Mesenchymal stem cell (in vitro differentiated cells and primary cell): ENCODE measurements around the gene RFTN2.
"Not testable (repeated sequence)": the region's sequence is repeated elsewhere in the genome, so short reads cannot be mapped to it uniquely, and the experiment has no call there.

Experiments used
- DNase-seq: peaks from one replicate; pipeline ENCODE4 v3.0.0-alpha.2; 2013
- H2AFZ ChIP-seq: one replicate; pipeline ENCODE4 v1.6.1; 2013; ENCODE audit warnings: low read depth, mild to moderate bottlenecking, control low read depth, inconsistent platforms, low read length, moderate library complexity
- H2AK5ac ChIP-seq: 2 replicates; pipeline ENCODE4 v1.6.1; 2013; ENCODE audit warnings: low read length, moderate library complexity, mild to moderate bottlenecking, inconsistent platforms; ENCODE audit not compliant: severe bottlenecking
- H2BK120ac ChIP-seq: one replicate; pipeline ENCODE4 v1.6.1; 2013; ENCODE audit warnings: low read depth, mild to moderate bottlenecking, inconsistent platforms, low read length, moderate library complexity
- H2BK12ac ChIP-seq, 2 experiments: one replicate each; pipeline ENCODE4 v1.6.1; 2013; ENCODE audit warnings: inconsistent platforms in 2 of 2, low read length in 2 of 2, mild to moderate bottlenecking in 2 of 2, moderate library complexity in 2 of 2, control low read depth in 1 of 2
- H2BK15ac ChIP-seq: one replicate; pipeline ENCODE4 v1.6.1; 2013; ENCODE audit warnings: mild to moderate bottlenecking, low read depth, inconsistent platforms; ENCODE audit not compliant: poor library complexity, severe bottlenecking
- H2BK5ac ChIP-seq: 2 replicates; pipeline ENCODE4 v1.6.1; 2013; ENCODE audit warnings: low read depth, mild to moderate bottlenecking, low read length, control low read depth, inconsistent platforms; ENCODE audit not compliant: poor library complexity, severe bottlenecking
- H3K14ac ChIP-seq, 2 experiments: one replicate each; pipeline ENCODE4 v1.6.1; 2013; ENCODE audit warnings: inconsistent platforms in 2 of 2, low read length in 2 of 2, control low read depth in 1 of 2, mild to moderate bottlenecking in 1 of 2, moderate library complexity in 1 of 2
- H3K18ac ChIP-seq, 2 experiments: one replicate each; pipeline ENCODE4 v1.6.1; 2013; ENCODE audit warnings: inconsistent platforms in 2 of 2, low read length in 2 of 2, control low read depth in 1 of 2, low read depth in 1 of 2, mild to moderate bottlenecking in 1 of 2
- H3K23ac ChIP-seq, 2 experiments: one replicate each; pipeline ENCODE4 v1.6.1; 2013; ENCODE audit warnings: inconsistent platforms in 2 of 2, low read length in 2 of 2, mild to moderate bottlenecking in 2 of 2, moderate library complexity in 2 of 2, control low read depth in 1 of 2
- H3K27ac ChIP-seq: 2 replicates; pipeline ENCODE4 v1.5.1; 2013; ENCODE audit warnings: mild to moderate bottlenecking, moderate library complexity, low read length, control low read depth, inconsistent platforms; ENCODE audit not compliant: poor library complexity, severe bottlenecking
- H3K27me3 ChIP-seq, 2 experiments: 2 replicates each; pipeline versions ENCODE4 v1.6.1 to v1.7.0; 2013; ENCODE audit warnings: low read length in 2 of 2, mild to moderate bottlenecking in 2 of 2, moderate library complexity in 2 of 2, control low read depth in 1 of 2, inconsistent platforms in 1 of 2; ENCODE audit not compliant: control insufficient read depth in 1 of 2, insufficient read depth in 1 of 2
- H3K36me3 ChIP-seq, 2 experiments: 2 replicates each; pipeline versions ENCODE4 v1.6.1 to v1.7.0; 2013; ENCODE audit warnings: low read length in 2 of 2, control low read depth in 1 of 2, inconsistent platforms in 1 of 2, low read depth in 1 of 2, mild to moderate bottlenecking in 1 of 2; ENCODE audit not compliant: insufficient read depth in 2 of 2, control insufficient read depth in 1 of 2
- H3K4ac ChIP-seq, 2 experiments: one replicate each; pipeline ENCODE4 v1.6.1; 2013; ENCODE audit warnings: inconsistent platforms in 2 of 2, low read length in 2 of 2, mild to moderate bottlenecking in 2 of 2, moderate library complexity in 2 of 2, control low read depth in 1 of 2, low read depth in 1 of 2
- H3K4me1 ChIP-seq: 2 replicates; pipeline ENCODE4 v1.6.1; 2013; ENCODE audit warnings: low read depth, low read length, control low read depth; ENCODE audit not compliant: control insufficient read depth, insufficient read depth
- H3K4me2 ChIP-seq: 2 replicates; pipeline ENCODE4 v1.6.1; 2013; ENCODE audit warnings: low read length, mild to moderate bottlenecking, inconsistent platforms; ENCODE audit not compliant: poor library complexity, severe bottlenecking
- H3K4me3 ChIP-seq, 2 experiments: 2 replicates each; pipeline versions ENCODE4 v1.5.1 to v1.7.0; 2013; ENCODE audit warnings: low read length in 2 of 2, mild to moderate bottlenecking in 2 of 2, control low read depth in 1 of 2, low read depth in 1 of 2; ENCODE audit not compliant: insufficient read depth in 1 of 2
- H3K79me1 ChIP-seq: replicated peaks from 2 replicates; pipeline ENCODE4 v1.6.1; 2013; ENCODE audit warnings: mild to moderate bottlenecking, control low read depth, low read length, inconsistent platforms; ENCODE audit not compliant: poor library complexity, severe bottlenecking
- H3K9ac ChIP-seq: 2 replicates; pipeline ENCODE4 v1.7.0; 2013; ENCODE audit warnings: mild to moderate bottlenecking, low read length, moderate library complexity
- H3K9me3 ChIP-seq: 2 replicates; pipeline ENCODE4 v1.7.0; 2013; ENCODE audit warnings: mild to moderate bottlenecking, low read length; ENCODE audit not compliant: control insufficient read depth
- H4K8ac ChIP-seq: one replicate; pipeline ENCODE4 v1.6.1; 2013; ENCODE audit warnings: inconsistent platforms, mild to moderate bottlenecking, low read length, moderate library complexity
- H4K91ac ChIP-seq: one replicate; pipeline ENCODE4 v1.6.1; 2013; ENCODE audit warnings: mild to moderate bottlenecking, low read length, inconsistent platforms
- WGBS: methylation state at CpG from one replicate; pipeline ENCODE4 v1.1.7; 2013; ENCODE audit warnings: mixed read lengths; 5-methylcytosine and 5-hydroxymethylcytosine counted together

Gene RFTN2

DNA sequence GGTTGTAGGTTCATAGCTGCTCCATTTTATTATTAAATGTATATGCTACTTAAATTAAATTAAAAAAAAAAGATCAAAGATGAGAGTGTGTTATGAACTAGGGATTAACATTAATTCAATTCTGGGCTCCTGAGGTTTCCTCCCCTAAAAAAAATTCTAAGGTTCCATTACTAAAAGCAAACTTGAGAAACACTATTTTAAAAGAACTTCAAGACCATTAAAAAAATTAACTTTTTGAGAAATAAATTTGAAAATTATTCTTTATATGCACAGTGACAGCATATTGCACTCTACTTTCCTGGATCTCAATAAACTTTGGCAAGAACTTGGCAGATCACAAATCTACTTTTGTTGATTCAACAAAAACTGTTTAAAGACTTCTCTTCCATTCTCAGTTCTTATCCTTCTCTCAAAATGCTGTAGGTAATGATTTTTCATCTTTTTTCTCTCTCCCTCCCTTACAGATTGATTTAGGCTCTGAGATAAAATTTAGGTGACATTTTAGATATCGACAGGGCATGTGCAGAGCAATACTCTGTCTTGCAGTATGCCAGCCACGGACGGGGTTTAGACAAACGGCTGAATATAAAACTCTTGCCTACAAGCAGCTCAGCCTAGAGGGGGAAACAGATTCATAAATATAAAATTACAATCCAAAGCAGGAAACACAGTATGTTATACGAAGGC, 29.2 kb upstream of the RFTN2 start:
- WGBS, result 0% methylated on average over 1 of the region's 5 CpGs
- no peak overlapping the region for H2BK12ac ChIP-seq

DNA sequence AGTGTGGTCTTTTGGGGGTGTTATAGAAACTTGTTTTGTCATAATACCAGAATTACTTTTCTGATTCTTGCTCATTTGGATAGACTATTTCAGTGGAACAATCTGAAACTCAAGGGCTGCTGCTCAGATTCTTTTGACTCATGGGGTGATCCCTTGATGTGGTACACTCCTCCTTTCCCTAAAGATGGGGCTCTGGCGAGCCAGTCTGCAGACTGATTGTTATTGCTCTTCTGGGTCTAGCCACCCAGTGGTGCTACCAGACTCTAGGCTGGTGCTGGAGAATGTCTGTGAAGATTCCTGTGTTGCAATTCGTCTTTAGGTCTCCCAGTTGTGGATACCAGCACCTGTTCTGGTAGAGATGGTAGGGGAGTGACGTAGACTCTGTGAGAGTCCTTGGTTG, 25.6 kb upstream of the RFTN2 start:
- 79% methylated on average over 3 of the region's 3 CpGs for WGBS
- no peak for DNase-seq
- H3K9me3 ChIP-seq, result no peaks in the 10 kb centered on the region
- no peaks in the 10 kb centered on the region for H3K36me3 ChIP-seq
- no peak overlapping the region for H3K18ac ChIP-seq
- no peak overlapping the region for H2AK5ac ChIP-seq
- no peak overlapping the region for H4K8ac ChIP-seq
- H3K79me1 ChIP-seq, result peaks cover 4% of the 10 kb centered on the region
- H2BK15ac ChIP-seq, result no peak overlapping the region
- H3K4me3 ChIP-seq, result no peak overlapping the region
- no peak overlapping the region for H3K4me2 ChIP-seq
- no peak overlapping the region for H4K91ac ChIP-seq
- H2BK5ac ChIP-seq, result no peak overlapping the region
- H2BK120ac ChIP-seq, result no peak overlapping the region
- no peak overlapping the region for H3K27ac ChIP-seq
- no peak overlapping the region for H3K4ac ChIP-seq
- H3K23ac ChIP-seq, result no peak overlapping the region
- H3K9ac ChIP-seq, result no peak overlapping the region
- no peak overlapping the region for H2BK12ac ChIP-seq
- peaks cover 0 to 5% of the 10 kb centered on the region in 2 experiments for H3K27me3 ChIP-seq
- H3K4me1 ChIP-seq, result peaks cover under 1% of the 10 kb centered on the region
- H2AFZ ChIP-seq, result no peak overlapping the region
- H3K14ac ChIP-seq, result no peak overlapping the region

More for the DNA sequence above, 29.2 kb upstream of the RFTN2 start:
- H3K23ac ChIP-seq, result no peak overlapping the region
- H3K4ac ChIP-seq, result no peak overlapping the region
- peak overlapping the region in 1 of 2 experiments; percentile 80 for H3K4me3 ChIP-seq
- no peaks in the 10 kb centered on the region for H3K36me3 ChIP-seq
- H3K18ac ChIP-seq, result no peak overlapping the region
- H3K4me1 ChIP-seq, result peaks cover 12% of the 10 kb centered on the region
- H2BK15ac ChIP-seq, result no peak overlapping the region
- H3K9ac ChIP-seq, result peak overlapping the region; percentile 91
- H2AK5ac ChIP-seq, result no peak overlapping the region
- H2BK120ac ChIP-seq, result no peak overlapping the region
- H3K14ac ChIP-seq, result no peak overlapping the region
- DNase-seq, result no peak
- H3K27ac ChIP-seq, result peak overlapping the region; percentile 72
- no peak overlapping the region for H2BK5ac ChIP-seq
- H3K9me3 ChIP-seq, result no peaks in the 10 kb centered on the region
- H3K79me1 ChIP-seq, result peaks cover 6% of the 10 kb centered on the region
- H3K27me3 ChIP-seq, result peaks cover 0 to 5% of the 10 kb centered on the region in 2 experiments
- H4K8ac ChIP-seq, result no peak overlapping the region
- peak overlapping the region; percentile 61 for H3K4me2 ChIP-seq
- no peak overlapping the region for H4K91ac ChIP-seq
- no peak overlapping the region for H2AFZ ChIP-seq

DNA sequence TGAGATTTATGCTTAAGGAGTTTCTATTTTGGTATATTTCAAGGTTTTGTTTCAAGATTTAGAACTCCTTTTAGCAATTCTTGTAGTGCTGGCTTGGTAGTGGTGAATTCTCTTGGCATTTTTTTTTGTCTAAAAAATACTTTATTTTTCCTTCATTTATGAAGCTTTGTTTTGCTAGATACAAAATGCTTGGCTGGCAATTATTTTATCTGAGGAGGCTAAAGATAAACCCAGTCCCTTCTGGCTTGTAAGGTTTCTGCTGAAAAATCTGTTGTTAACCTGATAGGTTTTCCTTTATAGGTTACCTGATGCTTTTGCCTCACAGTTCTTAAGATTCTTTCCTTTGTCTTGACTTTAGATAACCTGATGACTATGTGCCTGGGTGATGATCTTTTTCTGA, 24.3 kb upstream of the RFTN2 start:
- H3K9me3 ChIP-seq, H2BK12ac ChIP-seq, H2AK5ac ChIP-seq, H3K4ac ChIP-seq, H3K36me3 ChIP-seq, DNase-seq, H4K8ac ChIP-seq, H3K4me2 ChIP-seq, H3K14ac ChIP-seq, H3K9ac ChIP-seq, H3K23ac ChIP-seq, H3K4me3 ChIP-seq, H2BK15ac ChIP-seq, H3K18ac ChIP-seq, H2BK120ac ChIP-seq, H3K27ac ChIP-seq, H3K79me1 ChIP-seq, H4K91ac ChIP-seq, H2AFZ ChIP-seq, H3K27me3 ChIP-seq, H3K4me1 ChIP-seq, H2BK5ac ChIP-seq: not testable (repeated sequence)

DNA sequence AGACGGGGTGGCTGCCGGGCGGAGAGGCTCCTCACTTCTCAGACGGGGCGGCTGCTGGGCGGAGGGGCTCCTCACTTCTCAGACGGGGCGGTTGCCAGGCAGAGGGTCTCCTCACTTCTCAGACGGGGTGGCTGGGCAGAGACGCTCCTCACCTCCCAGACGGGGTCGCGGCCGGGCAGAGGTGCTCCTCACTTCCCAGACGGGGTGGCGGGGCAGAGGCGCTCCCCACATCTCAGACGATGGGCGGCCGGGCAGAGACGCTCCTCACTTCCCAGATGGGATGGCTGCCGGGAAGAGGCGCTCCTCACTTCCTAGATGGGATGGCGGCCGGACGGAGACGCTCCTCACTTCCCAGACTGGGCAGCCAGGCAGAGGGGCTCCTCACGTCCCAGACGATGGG, 21.2 kb upstream of the RFTN2 start:
- H2BK15ac ChIP-seq, H2AFZ ChIP-seq, DNase-seq, H2BK120ac ChIP-seq, H2BK5ac ChIP-seq, H4K91ac ChIP-seq, H3K4me1 ChIP-seq, H3K4ac ChIP-seq, H3K23ac ChIP-seq, H3K36me3 ChIP-seq, H3K27me3 ChIP-seq, H2BK12ac ChIP-seq, H3K14ac ChIP-seq, H2AK5ac ChIP-seq, H4K8ac ChIP-seq, H3K4me2 ChIP-seq, H3K18ac ChIP-seq, H3K9me3 ChIP-seq, H3K27ac ChIP-seq, H3K4me3 ChIP-seq, H3K79me1 ChIP-seq, H3K9ac ChIP-seq: not testable (repeated sequence)
- WGBS, result no CpG with 5 or more reads among the region's 29 CpGs
